Loucy (cell line): Measurements from ENCODE around the gene YIF1A.

Source experiments
- CTCF ChIP-seq: fragments of 200-600 bp; sonication (generic); conservative IDR thresholded peaks from 2 replicates; pipeline ENCODE4 v1.5.1; 2014; ENCODE audit warnings: mild to moderate bottlenecking, antibody characterized with exemption, low read length
- EZH2phosphoT487 ChIP-seq: fragments of 200-600 bp; IDR thresholded peaks from 2 replicates; pipeline ENCODE4 v1.6.1; 2018; ENCODE audit warnings: antibody characterized with exemption, mild to moderate bottlenecking, moderate library complexity, borderline replicate concordance

- TF ChIP-seq CTCF (no peak), EZH2phosphoT487 (no peak)
Measured at GRCh38 chr11:66292543-66293332, 3.8 kb upstream of the YIF1A start.
